SK-N-SH treated with all-trans-retinoic acid at 6 μM for 48 hours (cell line): ENCODE data around the gene TNS4.

Experiments used
- ATAC-seq: fragments of 200-7000 bp; cut with Tn5 transposase; 3 replicates; pipeline ENCODE4 v1.9.1; 2020; ENCODE audit warnings: mild to moderate bottlenecking, moderate library complexity
- ARNTL ChIP-seq: fragments of 450-650 bp; formaldehyde crosslinking; IDR thresholded peaks from 2 replicates; pipeline ENCODE4 v1.5.0; 2020; ENCODE audit warnings: low read depth, mild to moderate bottlenecking, moderate library complexity, borderline replicate concordance
- BACH2 ChIP-seq: fragments of 250-450 bp; sonication (Bioruptor Pico); IDR thresholded peaks from 2 replicates; pipeline ENCODE4 v1.9.0; 2021; ENCODE audit warnings: mild to moderate bottlenecking, borderline replicate concordance
- ESRRG ChIP-seq: fragments of 250-450 bp; sonication (Bioruptor Pico); IDR thresholded peaks from 2 replicates; pipeline ENCODE4 v1.6.1; 2021; ENCODE audit warnings: mild to moderate bottlenecking
- GLIS3 ChIP-seq: fragments of 250-450 bp; sonication (Bioruptor Pico); IDR thresholded peaks from 2 replicates; pipeline ENCODE4 v1.5.0; 2020; ENCODE audit warnings: mild to moderate bottlenecking, moderate library complexity
- ISL1 ChIP-seq: fragments of 250-450 bp; sonication (Bioruptor Pico); IDR thresholded peaks from 2 replicates; pipeline ENCODE4 v2.1.2; 2022; ENCODE audit warnings: mild to moderate bottlenecking, moderate library complexity
- OSR1 ChIP-seq: fragments of 250-450 bp; sonication (Bioruptor Pico); IDR thresholded peaks from 2 replicates; pipeline ENCODE4 v1.8.0; 2022; ENCODE audit warnings: moderate library complexity, mild to moderate bottlenecking, inconsistent platforms
- PPARA ChIP-seq: fragments of 250-450 bp; sonication (Bioruptor Pico); IDR thresholded peaks from 2 replicates; pipeline ENCODE4 v1.5.0; 2020; ENCODE audit warnings: mild to moderate bottlenecking, borderline replicate concordance
- RARB ChIP-seq: fragments of 250-450 bp; sonication (Bioruptor Pico); IDR thresholded peaks from 2 replicates; pipeline ENCODE4 v1.8.0; 2021; ENCODE audit warnings: mild to moderate bottlenecking, moderate library complexity
- SNAI2 ChIP-seq: fragments of 250-450 bp; sonication (Bioruptor Pico); IDR thresholded peaks from 2 replicates; pipeline ENCODE4 v1.5.0; 2020; ENCODE audit warnings: mild to moderate bottlenecking, moderate library complexity
- TCF4 ChIP-seq: fragments of 250-450 bp; sonication (Bioruptor Pico); IDR thresholded peaks from 2 replicates; pipeline ENCODE4 v1.8.0; 2021; ENCODE audit warnings: mild to moderate bottlenecking, moderate library complexity, borderline replicate concordance
- TOX ChIP-seq: fragments of 250-450 bp; sonication (Bioruptor Pico); IDR thresholded peaks from 2 replicates; pipeline ENCODE4 v1.8.0; 2021; ENCODE audit warnings: mild to moderate bottlenecking, moderate library complexity, borderline replicate concordance
- ZC3H10 ChIP-seq: fragments of 250-450 bp; sonication (Bioruptor Pico); IDR thresholded peaks from 2 replicates; pipeline ENCODE4 v1.5.1; 2021; ENCODE audit warnings: mild to moderate bottlenecking, moderate library complexity
- ZFP3 ChIP-seq: fragments of 250-450 bp; sonication (Bioruptor Pico); IDR thresholded peaks from 2 replicates; pipeline ENCODE4 v1.5.0; 2020; ENCODE audit warnings: mild to moderate bottlenecking, moderate library complexity
- ZFP30 ChIP-seq: fragments of 450-650 bp; formaldehyde crosslinking; IDR thresholded peaks from 2 replicates; pipeline ENCODE4 v1.5.0; 2022; ENCODE audit warnings: mild to moderate bottlenecking, moderate library complexity
- ZNF565 ChIP-seq: fragments of 450-650 bp; formaldehyde crosslinking; conservative IDR thresholded peaks from 2 replicates; pipeline ENCODE4 v1.5.0; 2020; ENCODE audit warnings: low read depth, mild to moderate bottlenecking, moderate library complexity
- ZNF70 ChIP-seq: fragments of 450-650 bp; formaldehyde crosslinking; IDR thresholded peaks from 2 replicates; pipeline ENCODE4 v1.5.0; 2020; ENCODE audit warnings: mild to moderate bottlenecking, moderate library complexity
- ZNF8 ChIP-seq: fragments of 450-650 bp; formaldehyde crosslinking; IDR thresholded peaks from 2 replicates; pipeline ENCODE4 v1.5.0; 2020; ENCODE audit warnings: mild to moderate bottlenecking, moderate library complexity
- TF ChIP-seq, protein P1 (sequence below): fragments of 250-450 bp; sonication (Bioruptor Pico); IDR thresholded peaks from 2 replicates; pipeline ENCODE4 v1.8.0; 2020; ENCODE audit warnings: mild to moderate bottlenecking, moderate library complexity, borderline replicate concordance
- TF ChIP-seq, protein P2 (sequence below): fragments of 250-450 bp; sonication (Bioruptor Pico); IDR thresholded peaks from 2 replicates; pipeline ENCODE4 v1.5.0; 2020; ENCODE audit warnings: mild to moderate bottlenecking, moderate library complexity
- TF ChIP-seq, protein P3 (sequence below): fragments of 250-450 bp; sonication (Bioruptor Pico); IDR thresholded peaks from 2 replicates; pipeline ENCODE4 v1.5.1; 2020; ENCODE audit warnings: low read depth, mild to moderate bottlenecking, moderate library complexity
- TF ChIP-seq, protein P4 (sequence below): fragments of 250-450 bp; sonication (Bioruptor Pico); IDR thresholded peaks from 2 replicates; pipeline ENCODE4 v1.8.0; 2021; ENCODE audit warnings: low read depth, mild to moderate bottlenecking, moderate library complexity, borderline replicate concordance
- TF ChIP-seq, protein P5 (sequence below): fragments of 250-450 bp; sonication (Bioruptor Pico); IDR thresholded peaks from 2 replicates; pipeline ENCODE4 v1.5.1; 2021; ENCODE audit warnings: mild to moderate bottlenecking, moderate library complexity

Gene TNS4

DNA sequence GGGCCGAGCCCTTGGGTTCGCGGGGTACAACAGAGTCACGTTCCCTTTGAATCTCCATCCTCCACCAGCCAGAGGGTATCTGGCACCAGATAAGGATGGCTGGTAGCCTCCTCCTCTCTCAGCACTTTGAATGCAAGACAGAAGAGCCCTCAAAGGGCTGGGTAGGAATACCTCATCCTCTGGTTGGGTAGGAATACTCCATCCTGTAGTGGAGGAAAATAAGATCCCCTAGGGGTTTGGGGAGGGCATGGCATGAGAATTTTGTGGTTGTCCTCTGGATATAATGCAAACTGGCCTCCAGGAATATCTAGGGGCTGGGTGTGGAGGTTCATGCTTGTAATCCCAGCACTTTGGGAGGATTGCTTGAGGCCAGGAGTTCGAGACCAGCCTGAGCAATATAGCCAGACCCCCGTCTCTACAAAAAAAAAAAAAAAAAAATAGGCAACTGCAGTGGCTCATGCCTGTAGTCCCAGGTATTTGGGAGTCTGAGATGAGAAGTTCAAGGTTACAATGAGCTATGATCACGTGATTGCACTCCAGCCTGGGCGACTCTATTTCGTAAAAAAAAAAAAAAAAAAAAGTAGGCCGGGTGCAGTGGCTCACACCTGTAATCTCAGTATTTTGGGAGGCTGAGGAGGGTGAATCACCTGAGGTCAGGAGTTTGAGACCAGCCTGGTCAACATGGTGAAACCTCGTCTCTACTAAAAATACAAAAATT is 55.5 kb downstream of the TNS4 start:
- TF ChIP-seq, protein P1, sequence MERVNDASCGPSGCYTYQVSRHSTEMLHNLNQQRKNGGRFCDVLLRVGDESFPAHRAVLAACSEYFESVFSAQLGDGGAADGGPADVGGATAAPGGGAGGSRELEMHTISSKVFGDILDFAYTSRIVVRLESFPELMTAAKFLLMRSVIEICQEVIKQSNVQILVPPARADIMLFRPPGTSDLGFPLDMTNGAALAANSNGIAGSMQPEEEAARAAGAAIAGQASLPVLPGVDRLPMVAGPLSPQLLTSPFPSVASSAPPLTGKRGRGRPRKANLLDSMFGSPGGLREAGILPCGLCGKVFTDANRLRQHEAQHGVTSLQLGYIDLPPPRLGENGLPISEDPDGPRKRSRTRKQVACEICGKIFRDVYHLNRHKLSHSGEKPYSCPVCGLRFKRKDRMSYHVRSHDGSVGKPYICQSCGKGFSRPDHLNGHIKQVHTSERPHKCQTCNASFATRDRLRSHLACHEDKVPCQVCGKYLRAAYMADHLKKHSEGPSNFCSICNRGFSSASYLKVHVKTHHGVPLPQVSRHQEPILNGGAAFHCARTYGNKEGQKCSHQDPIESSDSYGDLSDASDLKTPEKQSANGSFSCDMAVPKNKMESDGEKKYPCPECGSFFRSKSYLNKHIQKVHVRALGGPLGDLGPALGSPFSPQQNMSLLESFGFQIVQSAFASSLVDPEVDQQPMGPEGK (CRISPR knock-in tag), result no peak
- TF ChIP-seq TCF4 (CRISPR knock-in tag) (no peak), ARNTL (no peak), ZNF8 (CRISPR knock-in tag) (no peak), ZNF70 (CRISPR knock-in tag) (no peak), GLIS3 (CRISPR knock-in tag) (no peak)
- ATAC-seq, result no peak

DNA sequence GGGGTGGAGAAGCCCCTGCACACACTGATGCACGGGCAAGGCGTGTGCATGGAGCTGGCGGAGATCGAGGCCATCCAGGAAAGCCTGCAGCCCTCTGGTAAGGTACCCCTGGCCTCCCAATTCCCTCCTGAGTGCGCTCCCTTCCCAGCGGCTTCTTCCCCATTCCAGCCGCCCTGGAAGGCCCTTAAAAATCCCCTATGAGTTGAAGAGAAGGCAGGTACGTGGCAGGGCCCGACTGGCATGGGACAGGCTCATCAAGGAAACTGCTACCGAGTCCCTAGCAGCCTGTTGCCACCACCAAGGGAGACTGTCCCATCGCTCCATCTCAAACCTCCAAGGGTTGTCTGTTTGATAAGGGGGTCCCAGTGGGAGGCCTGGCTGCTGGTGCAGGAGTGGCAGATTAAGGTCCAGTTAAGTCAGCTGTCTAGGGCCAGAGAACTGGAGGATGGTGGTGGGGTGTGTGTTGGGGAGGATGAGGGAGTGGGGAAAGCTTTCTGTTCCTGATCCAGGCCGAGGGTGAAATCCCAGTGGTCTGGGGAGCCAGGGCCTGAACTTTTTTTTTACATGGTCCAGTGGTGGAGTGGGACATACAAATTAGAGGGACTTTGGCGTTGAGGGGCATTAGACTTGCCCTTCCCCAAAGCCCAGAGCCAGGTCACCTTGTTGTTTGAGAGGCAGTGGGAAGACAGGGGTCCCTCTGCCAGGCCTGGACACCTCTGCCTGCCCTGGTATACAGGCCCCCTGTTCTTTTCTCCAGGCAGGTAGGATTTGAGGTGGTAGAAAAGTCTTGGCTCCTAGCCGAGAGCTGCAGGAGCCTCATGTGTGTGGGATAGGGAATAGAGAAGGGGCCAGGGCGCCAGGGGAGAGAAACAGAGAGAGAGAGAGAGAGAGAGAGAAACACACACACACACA is 57.2 kb downstream of the TNS4 start:
- peak; percentile 27 for ATAC-seq
- TF ChIP-seq ZNF70 (CRISPR knock-in tag) (no peak), ARNTL (no peak), TCF4 (CRISPR knock-in tag) (no peak), GLIS3 (CRISPR knock-in tag) (no peak), OSR1 (no peak), ESRRG (CRISPR knock-in tag) (no peak), RARB (CRISPR knock-in tag) (no peak), PPARA (CRISPR knock-in tag) (no peak), SNAI2 (CRISPR knock-in tag) (no peak), ZFP30 (no peak), BACH2 (CRISPR knock-in tag) (no peak), ZC3H10 (CRISPR knock-in tag) (no peak), ZFP3 (CRISPR knock-in tag) (no peak), ZNF565 (CRISPR knock-in tag) (no peak), TOX (CRISPR knock-in tag) (no peak), ISL1 (CRISPR knock-in tag) (no peak)
- TF ChIP-seq, protein P2, sequence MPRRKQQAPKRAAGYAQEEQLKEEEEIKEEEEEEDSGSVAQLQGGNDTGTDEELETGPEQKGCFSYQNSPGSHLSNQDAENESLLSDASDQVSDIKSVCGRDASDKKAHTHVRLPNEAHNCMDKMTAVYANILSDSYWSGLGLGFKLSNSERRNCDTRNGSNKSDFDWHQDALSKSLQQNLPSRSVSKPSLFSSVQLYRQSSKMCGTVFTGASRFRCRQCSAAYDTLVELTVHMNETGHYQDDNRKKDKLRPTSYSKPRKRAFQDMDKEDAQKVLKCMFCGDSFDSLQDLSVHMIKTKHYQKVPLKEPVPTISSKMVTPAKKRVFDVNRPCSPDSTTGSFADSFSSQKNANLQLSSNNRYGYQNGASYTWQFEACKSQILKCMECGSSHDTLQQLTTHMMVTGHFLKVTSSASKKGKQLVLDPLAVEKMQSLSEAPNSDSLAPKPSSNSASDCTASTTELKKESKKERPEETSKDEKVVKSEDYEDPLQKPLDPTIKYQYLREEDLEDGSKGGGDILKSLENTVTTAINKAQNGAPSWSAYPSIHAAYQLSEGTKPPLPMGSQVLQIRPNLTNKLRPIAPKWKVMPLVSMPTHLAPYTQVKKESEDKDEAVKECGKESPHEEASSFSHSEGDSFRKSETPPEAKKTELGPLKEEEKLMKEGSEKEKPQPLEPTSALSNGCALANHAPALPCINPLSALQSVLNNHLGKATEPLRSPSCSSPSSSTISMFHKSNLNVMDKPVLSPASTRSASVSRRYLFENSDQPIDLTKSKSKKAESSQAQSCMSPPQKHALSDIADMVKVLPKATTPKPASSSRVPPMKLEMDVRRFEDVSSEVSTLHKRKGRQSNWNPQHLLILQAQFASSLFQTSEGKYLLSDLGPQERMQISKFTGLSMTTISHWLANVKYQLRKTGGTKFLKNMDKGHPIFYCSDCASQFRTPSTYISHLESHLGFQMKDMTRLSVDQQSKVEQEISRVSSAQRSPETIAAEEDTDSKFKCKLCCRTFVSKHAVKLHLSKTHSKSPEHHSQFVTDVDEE (CRISPR knock-in tag), result no peak
- TF ChIP-seq, protein P3, sequence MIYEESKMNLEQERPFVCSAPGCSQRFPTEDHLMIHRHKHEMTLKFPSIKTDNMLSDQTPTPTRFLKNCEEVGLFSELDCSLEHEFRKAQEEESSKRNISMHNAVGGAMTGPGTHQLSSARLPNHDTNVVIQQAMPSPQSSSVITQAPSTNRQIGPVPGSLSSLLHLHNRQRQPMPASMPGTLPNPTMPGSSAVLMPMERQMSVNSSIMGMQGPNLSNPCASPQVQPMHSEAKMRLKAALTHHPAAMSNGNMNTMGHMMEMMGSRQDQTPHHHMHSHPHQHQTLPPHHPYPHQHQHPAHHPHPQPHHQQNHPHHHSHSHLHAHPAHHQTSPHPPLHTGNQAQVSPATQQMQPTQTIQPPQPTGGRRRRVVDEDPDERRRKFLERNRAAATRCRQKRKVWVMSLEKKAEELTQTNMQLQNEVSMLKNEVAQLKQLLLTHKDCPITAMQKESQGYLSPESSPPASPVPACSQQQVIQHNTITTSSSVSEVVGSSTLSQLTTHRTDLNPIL (CRISPR knock-in tag), result no peak
- TF ChIP-seq, protein P4, sequence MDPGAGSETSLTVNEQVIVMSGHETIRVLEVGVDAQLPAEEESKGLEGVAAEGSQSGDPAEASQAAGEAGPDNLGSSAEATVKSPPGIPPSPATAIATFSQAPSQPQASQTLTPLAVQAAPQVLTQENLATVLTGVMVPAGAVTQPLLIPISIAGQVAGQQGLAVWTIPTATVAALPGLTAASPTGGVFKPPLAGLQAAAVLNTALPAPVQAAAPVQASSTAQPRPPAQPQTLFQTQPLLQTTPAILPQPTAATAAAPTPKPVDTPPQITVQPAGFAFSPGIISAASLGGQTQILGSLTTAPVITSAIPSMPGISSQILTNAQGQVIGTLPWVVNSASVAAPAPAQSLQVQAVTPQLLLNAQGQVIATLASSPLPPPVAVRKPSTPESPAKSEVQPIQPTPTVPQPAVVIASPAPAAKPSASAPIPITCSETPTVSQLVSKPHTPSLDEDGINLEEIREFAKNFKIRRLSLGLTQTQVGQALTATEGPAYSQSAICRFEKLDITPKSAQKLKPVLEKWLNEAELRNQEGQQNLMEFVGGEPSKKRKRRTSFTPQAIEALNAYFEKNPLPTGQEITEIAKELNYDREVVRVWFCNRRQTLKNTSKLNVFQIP (CRISPR knock-in tag), result no peak
- TF ChIP-seq, protein P5, sequence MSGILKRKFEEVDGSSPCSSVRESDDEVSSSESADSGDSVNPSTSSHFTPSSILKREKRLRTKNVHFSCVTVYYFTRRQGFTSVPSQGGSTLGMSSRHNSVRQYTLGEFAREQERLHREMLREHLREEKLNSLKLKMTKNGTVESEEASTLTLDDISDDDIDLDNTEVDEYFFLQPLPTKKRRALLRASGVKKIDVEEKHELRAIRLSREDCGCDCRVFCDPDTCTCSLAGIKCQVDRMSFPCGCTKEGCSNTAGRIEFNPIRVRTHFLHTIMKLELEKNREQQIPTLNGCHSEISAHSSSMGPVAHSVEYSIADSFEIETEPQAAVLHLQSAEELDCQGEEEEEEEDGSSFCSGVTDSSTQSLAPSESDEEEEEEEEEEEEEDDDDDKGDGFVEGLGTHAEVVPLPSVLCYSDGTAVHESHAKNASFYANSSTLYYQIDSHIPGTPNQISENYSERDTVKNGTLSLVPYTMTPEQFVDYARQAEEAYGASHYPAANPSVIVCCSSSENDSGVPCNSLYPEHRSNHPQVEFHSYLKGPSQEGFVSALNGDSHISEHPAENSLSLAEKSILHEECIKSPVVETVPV (CRISPR knock-in tag), result no peak
